Skeletal muscle cell (primary cell): Measurements from ENCODE around the gene CEP112.

Source experiments
- DNase-seq: peaks from one replicate; pipeline ENCODE4 v3.0.0-alpha.2; 2010; ENCODE audit warnings: low read depth
- H3K4me3 ChIP-seq: 2 replicates; pipeline ENCODE4 v1.5.1; 2011; ENCODE audit warnings: low read depth, mild to moderate bottlenecking, control low read depth, low read length, moderate library complexity

Gene CEP112

GRCh38 chr17:66008680-66009079 is 183.3 kb downstream of the CEP112 start:
- no peak overlapping the region for H3K4me3 ChIP-seq
- no peak for DNase-seq

- DNase-seq: no peak
- H3K4me3 ChIP-seq: no peak overlapping the region
Observed at GRCh38 chr17:66006654-66007053, 185.3 kb downstream of the CEP112 start.

- no peak overlapping the region for H3K4me3 ChIP-seq
- DNase-seq: no peak
Observed at GRCh38 chr17:66002812-66003211, 189.1 kb downstream of the CEP112 start.

GRCh38 chr17:66002063-66002585 is 189.8 kb downstream of the CEP112 start:
- H3K4me3 ChIP-seq: no peak overlapping the region
- DNase-seq: no peak

- DNase-seq: no peak
- no peak overlapping the region for H3K4me3 ChIP-seq
Observed at GRCh38 chr17:66000216-66000615, 191.7 kb downstream of the CEP112 start.

- DNase-seq: no peak
Observed at GRCh38 chr17:65998675-65999074, 193.3 kb downstream of the CEP112 start.

GRCh38 chr17:65994679-65995078 is 197.3 kb downstream of the CEP112 start:
- DNase-seq: no peak
- no peak overlapping the region for H3K4me3 ChIP-seq

More at GRCh38 chr17:65998675-65999074, 193.3 kb downstream of the CEP112 start:
- no peak overlapping the region for H3K4me3 ChIP-seq

GRCh38 chr17:65994114-65994513 is 197.8 kb downstream of the CEP112 start:
- no peak for DNase-seq
- no peak overlapping the region for H3K4me3 ChIP-seq

- no peak overlapping the region for H3K4me3 ChIP-seq
- no peak for DNase-seq
Observed at GRCh38 chr17:65990593-65990992, 201.3 kb downstream of the CEP112 start.

- no peak for DNase-seq
- H3K4me3 ChIP-seq: no peak overlapping the region
Observed at GRCh38 chr17:65988451-65988850, 203.5 kb downstream of the CEP112 start.

- DNase-seq: no peak
- H3K4me3 ChIP-seq: no peak overlapping the region
Observed at GRCh38 chr17:65987988-65988387, 203.9 kb downstream of the CEP112 start.

- DNase-seq: no peak
Observed at GRCh38 chr17:65985571-65985970, 206.4 kb downstream of the CEP112 start.

GRCh38 chr17:65984299-65984698 is 207.6 kb downstream of the CEP112 start:
- DNase-seq: no peak
- H3K4me3 ChIP-seq: no peak overlapping the region

More at GRCh38 chr17:65985571-65985970, 206.4 kb downstream of the CEP112 start:
- H3K4me3 ChIP-seq: no peak overlapping the region

GRCh38 chr17:65978871-65979270 is 213.1 kb downstream of the CEP112 start:
- H3K4me3 ChIP-seq: no peak overlapping the region
- no peak for DNase-seq

GRCh38 chr17:65977041-65977440 is 214.9 kb downstream of the CEP112 start:
- no peak for DNase-seq
- H3K4me3 ChIP-seq: no peak overlapping the region

- DNase-seq: no peak
Observed at GRCh38 chr17:65975878-65976277, 216.1 kb downstream of the CEP112 start.

GRCh38 chr17:65973237-65973636 is 218.7 kb downstream of the CEP112 start:
- DNase-seq: no peak
- no peak overlapping the region for H3K4me3 ChIP-seq

More at GRCh38 chr17:65975878-65976277, 216.1 kb downstream of the CEP112 start:
- H3K4me3 ChIP-seq: no peak overlapping the region

- no peak for DNase-seq
- no peak overlapping the region for H3K4me3 ChIP-seq
Observed at GRCh38 chr17:65967372-65967771, 224.6 kb downstream of the CEP112 start.

- DNase-seq: no peak
- H3K4me3 ChIP-seq: no peak overlapping the region
Observed at GRCh38 chr17:65966072-65966695, 225.7 kb downstream of the CEP112 start.

- DNase-seq: no peak
Observed at GRCh38 chr17:65963179-65963578, 228.8 kb downstream of the CEP112 start.

GRCh38 chr17:65959630-65960029 is 232.3 kb downstream of the CEP112 start:
- no peak overlapping the region for H3K4me3 ChIP-seq
- no peak for DNase-seq

More at GRCh38 chr17:65963179-65963578, 228.8 kb downstream of the CEP112 start:
- H3K4me3 ChIP-seq: no peak overlapping the region
